Mesendoderm (in vitro differentiated cells): ENCODE data around the gene FRMD7.

Experiments used
- DNase-seq: peaks from one replicate; pipeline ENCODE4 v3.0.0; 2013
- H2AK5ac ChIP-seq: 2 replicates; pipeline ENCODE4 v1.6.1; 2013; ENCODE audit warnings: low read length, inconsistent platforms
- H2BK120ac ChIP-seq: 2 replicates; pipeline ENCODE4 v1.6.1; 2013; ENCODE audit warnings: low read depth, mild to moderate bottlenecking, low read length, moderate library complexity, mixed read lengths
- H2BK15ac ChIP-seq: replicated peaks from 2 replicates; pipeline ENCODE4 v1.6.1; 2013; ENCODE audit warnings: low read depth, mild to moderate bottlenecking, moderate library complexity
- H2BK5ac ChIP-seq: 2 replicates; pipeline ENCODE4 v1.6.1; 2013; ENCODE audit warnings: low read length, inconsistent platforms
- H3K18ac ChIP-seq: 2 replicates; pipeline ENCODE4 v1.6.1; 2013; ENCODE audit warnings: mild to moderate bottlenecking, low read length, mixed read lengths
- H3K23ac ChIP-seq: one replicate; pipeline ENCODE4 v1.6.1; 2013; ENCODE audit warnings: low read length
- H3K27ac ChIP-seq: 2 replicates; pipeline ENCODE4 v1.5.1; 2013; ENCODE audit warnings: low read depth, mild to moderate bottlenecking, inconsistent platforms, low read length, moderate library complexity
- H3K27me3 ChIP-seq: 2 replicates; pipeline ENCODE4 v1.6.1; 2013; ENCODE audit warnings: low read length, control low read depth, mild to moderate bottlenecking, inconsistent platforms; ENCODE audit not compliant: insufficient read depth, poor library complexity
- H3K36me3 ChIP-seq: 2 replicates; pipeline ENCODE4 v1.6.1; 2013; ENCODE audit warnings: low read length, inconsistent platforms; ENCODE audit not compliant: control insufficient read depth, insufficient read depth
- H3K4ac ChIP-seq: one replicate; pipeline ENCODE4 v1.6.1; 2013; ENCODE audit warnings: low read depth, mild to moderate bottlenecking, low read length, moderate library complexity
- H3K4me1 ChIP-seq: 2 replicates; pipeline ENCODE4 v1.6.1; 2013; ENCODE audit warnings: low read depth, low read length, inconsistent platforms; ENCODE audit not compliant: control insufficient read depth
- H3K4me2 ChIP-seq: 2 replicates; pipeline ENCODE4 v1.6.1; 2013; ENCODE audit warnings: low read length
- H3K4me3 ChIP-seq: 2 replicates; pipeline ENCODE4 v1.5.1; 2013; ENCODE audit warnings: mild to moderate bottlenecking, low read length
- H3K56ac ChIP-seq: one replicate; pipeline ENCODE4 v1.6.1; 2013; ENCODE audit warnings: low read length
- H3K79me1 ChIP-seq: 2 replicates; pipeline ENCODE4 v1.6.1; 2013; ENCODE audit warnings: low read length, inconsistent platforms
- H3K79me2 ChIP-seq: 2 replicates; pipeline ENCODE4 v1.6.1; 2013; ENCODE audit warnings: mild to moderate bottlenecking, low read length; ENCODE audit not compliant: control insufficient read depth, insufficient read depth
- H3K9ac ChIP-seq: 2 replicates; pipeline ENCODE4 v1.6.1; 2013; ENCODE audit warnings: low read length, inconsistent platforms
- H4K5ac ChIP-seq: one replicate; pipeline ENCODE4 v1.6.1; 2013; ENCODE audit warnings: low read length
- H4K8ac ChIP-seq: one replicate; pipeline ENCODE4 v1.6.1; 2013; ENCODE audit warnings: low read depth, mild to moderate bottlenecking, control low read depth, low read length, moderate library complexity
- WGBS: extraction: QIAGEN DNeasy Blood & Tissue Kit; methylation state at CpG from one replicate; pipeline ENCODE4 v1.1.7; 2013; ENCODE audit warnings: low lambda C conversion rate, missing lambda C conversion rate; ENCODE audit not compliant: insufficient coverage; ENCODE audit errors: extremely low coverage; 5-methylcytosine and 5-hydroxymethylcytosine counted together

Gene FRMD7

GRCh38 chrX:132092439-132093065 is 35.3 kb downstream of the FRMD7 start:
- Histone ChIP-seq H2BK5ac (no peak overlapping the region), H3K79me1 (no peaks in the 10 kb centered on the region), H3K4ac (no peak overlapping the region), H3K4me1 (no peaks in the 10 kb centered on the region), H4K5ac (no peak overlapping the region), H4K8ac (no peak overlapping the region), H3K27ac (no peak overlapping the region), H2BK120ac (no peak overlapping the region), H3K79me2 (no peaks in the 10 kb centered on the region), H3K4me2 (no peak overlapping the region), H3K36me3 (no peaks in the 10 kb centered on the region), H3K9ac (no peak overlapping the region), H2BK15ac (no peak overlapping the region), H3K18ac (no peak overlapping the region), H3K4me3 (no peak overlapping the region), H2AK5ac (no peak overlapping the region), H3K27me3 (no peaks in the 10 kb centered on the region), H3K56ac (no peak overlapping the region), H3K23ac (no peak overlapping the region)
- WGBS: no CpG with 5 or more reads among the region's 7 CpGs
- peak; percentile 79 for DNase-seq

GRCh38 chrX:132090403-132091159 is 37.2 kb downstream of the FRMD7 start:
- WGBS: no CpG with 5 or more reads among the region's 8 CpGs
- Histone ChIP-seq H2BK120ac (no peak overlapping the region), H3K4me2 (no peak overlapping the region), H3K79me2 (no peaks in the 10 kb centered on the region), H2BK5ac (no peak overlapping the region), H4K5ac (no peak overlapping the region), H3K9ac (no peak overlapping the region), H3K23ac (no peak overlapping the region), H2BK15ac (no peak overlapping the region), H2AK5ac (no peak overlapping the region), H3K27ac (no peak overlapping the region), H3K4me1 (no peaks in the 10 kb centered on the region), H3K56ac (no peak overlapping the region), H3K27me3 (no peaks in the 10 kb centered on the region), H3K18ac (no peak overlapping the region), H4K8ac (no peak overlapping the region), H3K4ac (no peak overlapping the region), H3K4me3 (no peak overlapping the region), H3K79me1 (no peaks in the 10 kb centered on the region), H3K36me3 (no peaks in the 10 kb centered on the region)
- no peak for DNase-seq

DNA sequence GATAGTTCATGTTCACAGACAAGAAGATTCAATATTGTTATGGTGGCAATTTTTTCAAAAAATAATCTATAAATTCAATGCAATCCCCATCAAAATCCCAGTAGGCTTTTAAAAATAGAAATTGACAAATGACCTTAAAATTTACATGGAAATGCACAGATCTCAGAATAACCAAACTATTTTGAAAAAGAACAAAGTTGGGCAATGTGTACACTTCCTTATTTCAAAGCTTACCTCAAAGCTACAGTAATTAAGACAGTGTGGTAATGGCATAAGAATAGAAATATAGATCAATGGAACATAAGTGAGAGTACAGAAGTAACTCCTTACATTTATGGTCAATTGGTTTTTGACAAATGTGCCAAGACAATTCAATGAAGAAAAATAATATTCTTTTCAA is 39.0 kb downstream of the FRMD7 start:
- no peak overlapping the region for H3K18ac ChIP-seq
- H3K79me2 ChIP-seq: no peaks in the 10 kb centered on the region
- H3K4me3 ChIP-seq: no peak overlapping the region
- no peak overlapping the region for H3K4me2 ChIP-seq
- no peak overlapping the region for H4K8ac ChIP-seq
- no peak overlapping the region for H2BK5ac ChIP-seq
- H3K4ac ChIP-seq: no peak overlapping the region
- H2BK15ac ChIP-seq: no peak overlapping the region
- H3K27ac ChIP-seq: no peak overlapping the region
- H3K56ac ChIP-seq: no peak overlapping the region
- H2BK120ac ChIP-seq: no peak overlapping the region
- H3K79me1 ChIP-seq: no peaks in the 10 kb centered on the region
- no peak overlapping the region for H4K5ac ChIP-seq
- H3K27me3 ChIP-seq: no peaks in the 10 kb centered on the region
- H3K4me1 ChIP-seq: no peaks in the 10 kb centered on the region
- H3K36me3 ChIP-seq: no peaks in the 10 kb centered on the region
- no peak overlapping the region for H3K23ac ChIP-seq
- DNase-seq: no peak
- H2AK5ac ChIP-seq: no peak overlapping the region
- H3K9ac ChIP-seq: no peak overlapping the region

DNA sequence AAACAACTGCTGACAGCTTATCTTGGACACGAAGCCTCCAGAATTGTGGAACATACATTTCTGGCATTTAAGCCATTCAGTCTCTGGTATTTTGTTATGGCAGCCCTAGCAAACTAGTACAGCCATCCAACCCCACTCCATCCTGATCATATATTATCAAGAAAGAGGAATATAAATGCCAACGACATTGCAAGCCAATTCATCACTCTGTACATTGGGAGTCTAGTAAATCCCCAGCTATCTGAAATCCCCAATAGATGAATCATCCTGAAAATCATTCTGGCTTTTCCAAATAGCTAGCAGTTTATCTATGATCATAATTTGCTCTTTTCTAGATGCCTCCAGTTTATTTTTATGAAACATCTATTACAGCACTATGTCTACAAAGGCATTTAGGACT is 41.1 kb downstream of the FRMD7 start:
- Histone ChIP-seq H3K79me1 (no peaks in the 10 kb centered on the region), H3K27me3 (no peaks in the 10 kb centered on the region), H4K8ac (no peak overlapping the region), H3K4me1 (no peaks in the 10 kb centered on the region), H3K18ac (no peak overlapping the region), H2BK15ac (no peak overlapping the region), H3K23ac (no peak overlapping the region), H3K79me2 (no peaks in the 10 kb centered on the region), H3K4me3 (no peak overlapping the region), H4K5ac (no peak overlapping the region), H3K4me2 (no peak overlapping the region), H3K56ac (no peak overlapping the region), H3K27ac (no peak overlapping the region), H2BK5ac (no peak overlapping the region), H3K4ac (no peak overlapping the region), H3K9ac (no peak overlapping the region), H2AK5ac (no peak overlapping the region), H2BK120ac (no peak overlapping the region), H3K36me3 (no peaks in the 10 kb centered on the region)
- DNase-seq: no peak
- no CpG with 5 or more reads among the region's 2 CpGs for WGBS

GRCh38 chrX:132085786-132086185 is 42.0 kb downstream of the FRMD7 start:
- Histone ChIP-seq H3K23ac (no peak overlapping the region), H3K4me1 (no peaks in the 10 kb centered on the region), H3K4ac (no peak overlapping the region), H2BK5ac (no peak overlapping the region), H3K79me2 (no peaks in the 10 kb centered on the region), H3K4me2 (no peak overlapping the region), H4K5ac (no peak overlapping the region), H2BK15ac (no peak overlapping the region), H3K36me3 (no peaks in the 10 kb centered on the region), H3K4me3 (no peak overlapping the region), H2AK5ac (no peak overlapping the region), H4K8ac (no peak overlapping the region), H3K27me3 (no peaks in the 10 kb centered on the region), H2BK120ac (no peak overlapping the region), H3K56ac (no peak overlapping the region), H3K27ac (no peak overlapping the region), H3K9ac (no peak overlapping the region), H3K18ac (no peak overlapping the region), H3K79me1 (no peaks in the 10 kb centered on the region)
- no peak for DNase-seq
- no CpG with 5 or more reads among the region's 3 CpGs for WGBS

- WGBS: no CpG with 5 or more reads among the region's 3 CpGs
- H3K4ac ChIP-seq: no peak overlapping the region
- H3K4me2 ChIP-seq: no peak overlapping the region
Observed at GRCh38 chrX:132077912-132078311, 49.9 kb downstream of the FRMD7 start.

More at GRCh38 chrX:132077912-132078311, 49.9 kb downstream of the FRMD7 start:
- no peaks in the 10 kb centered on the region for H3K4me1 ChIP-seq
- H3K79me1 ChIP-seq: no peaks in the 10 kb centered on the region
- H3K56ac ChIP-seq: no peak overlapping the region
- no peak overlapping the region for H3K23ac ChIP-seq
- H3K27ac ChIP-seq: no peak overlapping the region
- H2BK5ac ChIP-seq: no peak overlapping the region
- H4K5ac ChIP-seq: no peak overlapping the region
- no peak overlapping the region for H2AK5ac ChIP-seq
- no peaks in the 10 kb centered on the region for H3K27me3 ChIP-seq
- no peaks in the 10 kb centered on the region for H3K36me3 ChIP-seq
- H3K79me2 ChIP-seq: no peaks in the 10 kb centered on the region
- DNase-seq: no peak
- H3K9ac ChIP-seq: no peak overlapping the region
- no peak overlapping the region for H3K18ac ChIP-seq
- no peak overlapping the region for H2BK15ac ChIP-seq
- no peak overlapping the region for H4K8ac ChIP-seq
- no peak overlapping the region for H3K4me3 ChIP-seq
- H2BK120ac ChIP-seq: no peak overlapping the region
